Suprapubic skin (tissue), 4 donors: ENCODE data around the gene ARL16. TPM values are rescaled to one million over a fixed set of nuclear protein-coding genes. Genes with fewer than 3 reads are reported as not detected.

Experiments
- DNase-seq, 2 donors: peaks; one replicate each; pipeline ENCODE4 v3.0.0-alpha.2; 2019; ENCODE audit warnings: low spot score in 2 of 2
- H3K27ac ChIP-seq: fragments of 200-600 bp; sonication (generic); one replicate; pipeline ENCODE4 v1.5.1; 2019
- H3K27me3 ChIP-seq: fragments of 200-600 bp; sonication (generic); one replicate; pipeline ENCODE4 v1.5.1; 2019
- H3K36me3 ChIP-seq: fragments of 200-600 bp; sonication (generic); one replicate; pipeline ENCODE4 v1.5.1; 2019
- H3K4me1 ChIP-seq: fragments of 200-600 bp; sonication (generic); one replicate; pipeline ENCODE4 v1.5.1; 2019
- H3K4me3 ChIP-seq: fragments of 200-600 bp; sonication (generic); one replicate; pipeline ENCODE4 v1.5.1; 2019; ENCODE audit warnings: mild to moderate bottlenecking
- H3K9me3 ChIP-seq: fragments of 200-600 bp; sonication (generic); one replicate; pipeline ENCODE4 v1.5.1; 2019
- EP300 ChIP-seq: sonication (generic); formaldehyde crosslinking; IDR thresholded peaks from one replicate; pipeline ENCODE4 v1.6.1; 2017; ENCODE audit warnings: antibody characterized with exemption
- POLR2A ChIP-seq, 2 donors: fragments of 450-650 bp; IDR thresholded peaks; one replicate each; pipeline ENCODE4 v1.6.1; 2017; ENCODE audit warnings: antibody characterized with exemption in 2 of 2, mild to moderate bottlenecking in 2 of 2, moderate library complexity in 2 of 2
- POLR2AphosphoS5 ChIP-seq, 3 donors: sonication (generic); formaldehyde crosslinking; IDR thresholded peaks; one replicate each; pipeline ENCODE4 v1.6.1; 2017; ENCODE audit warnings: antibody characterized with exemption in 3 of 3
- WGBS: methylation state at CpG from one replicate; pipeline ENCODE4 v1.1.5; 2018; 5-methylcytosine and 5-hydroxymethylcytosine counted together
- total RNA-seq, 4 donors: library from RNA; depleted of rRNA; stranded (reverse); fragments of >200 nt; gene quantifications; one replicate each; pipeline ENCODE4 v1.1.0, GENCODE V29; 2016
- TF ChIP-seq, protein P1 (sequence below), 2 donors: fragments of 200-600 bp in 1 of 2; fragments of 450-650 bp in 1 of 2; sonication (generic) in 1 of 2; IDR thresholded peaks; one replicate each; pipeline ENCODE4 v1.5.1; 2016 to 2019; ENCODE audit warnings: antibody characterized with exemption in 2 of 2, mild to moderate bottlenecking in 1 of 2, moderate library complexity in 1 of 2

The ARL16 gene
- total RNA-seq, 4 donors from 2014 or later = 20.2 to 39.4 (median 36.2) TPM

DNA sequence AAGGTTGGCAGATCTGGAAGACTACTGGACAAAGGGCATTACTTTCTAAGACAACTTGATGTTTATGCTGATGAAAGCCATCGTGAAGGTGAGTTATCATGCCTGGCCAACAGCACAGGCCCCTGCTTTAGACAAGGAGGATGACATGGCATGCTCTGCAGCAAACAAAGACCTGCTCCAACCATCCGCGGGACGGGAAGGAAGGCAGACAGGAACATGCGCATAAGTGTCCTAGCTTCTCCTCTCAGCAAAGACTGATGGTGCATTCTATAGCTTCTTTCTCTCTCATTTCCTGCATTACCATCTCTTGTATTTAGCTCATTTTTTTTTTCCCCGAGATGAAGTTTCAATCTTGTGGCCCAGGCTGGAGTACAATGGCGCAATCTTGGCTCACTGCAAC lies 52.1 kb downstream of the ARL16 start:
- WGBS = 90% methylated on average over 6 of the region's 7 CpGs
- Histone ChIP-seq H3K36me3 (peaks cover 34% of the 10 kb centered on the region), H3K27ac (no peak overlapping the region), H3K9me3 (no peaks in the 10 kb centered on the region), H3K4me1 (peaks cover 27% of the 10 kb centered on the region), H3K27me3 (no peaks in the 10 kb centered on the region), H3K4me3 (no peak overlapping the region)
- TF ChIP-seq POLR2AphosphoS5 (IDR thresholded peaks at IDR 0.05) (no peak), POLR2A (IDR thresholded peaks at IDR 0.05) (no peak), EP300 (no peak)
- TF ChIP-seq, protein P1, sequence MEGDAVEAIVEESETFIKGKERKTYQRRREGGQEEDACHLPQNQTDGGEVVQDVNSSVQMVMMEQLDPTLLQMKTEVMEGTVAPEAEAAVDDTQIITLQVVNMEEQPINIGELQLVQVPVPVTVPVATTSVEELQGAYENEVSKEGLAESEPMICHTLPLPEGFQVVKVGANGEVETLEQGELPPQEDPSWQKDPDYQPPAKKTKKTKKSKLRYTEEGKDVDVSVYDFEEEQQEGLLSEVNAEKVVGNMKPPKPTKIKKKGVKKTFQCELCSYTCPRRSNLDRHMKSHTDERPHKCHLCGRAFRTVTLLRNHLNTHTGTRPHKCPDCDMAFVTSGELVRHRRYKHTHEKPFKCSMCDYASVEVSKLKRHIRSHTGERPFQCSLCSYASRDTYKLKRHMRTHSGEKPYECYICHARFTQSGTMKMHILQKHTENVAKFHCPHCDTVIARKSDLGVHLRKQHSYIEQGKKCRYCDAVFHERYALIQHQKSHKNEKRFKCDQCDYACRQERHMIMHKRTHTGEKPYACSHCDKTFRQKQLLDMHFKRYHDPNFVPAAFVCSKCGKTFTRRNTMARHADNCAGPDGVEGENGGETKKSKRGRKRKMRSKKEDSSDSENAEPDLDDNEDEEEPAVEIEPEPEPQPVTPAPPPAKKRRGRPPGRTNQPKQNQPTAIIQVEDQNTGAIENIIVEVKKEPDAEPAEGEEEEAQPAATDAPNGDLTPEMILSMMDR (IDR thresholded peaks at IDR 0.05) = no peak
- no peak for DNase-seq

Other genes starting within 250 kb of the ARL16 start
- 1,000 to 10,000 TPM; 2,659 to 6,485 (median 4,163) TPM for gene ACTG1, start 171.0 kb downstream of the ARL16 start, total RNA-seq
- gene FSCN2, start 155.4 kb downstream of the ARL16 start, total RNA-seq = 1 to 10 TPM in 3 of 4 donors, under 1 TPM in 1; 0.52 to 4.7 (median 3.3) TPM
- gene FAAP100, start 131.4 kb downstream of the ARL16 start, total RNA-seq = 10 to 100 TPM; 33.0 to 44.2 (median 37.7) TPM
- gene NPLOC4, start 46.7 kb downstream of the ARL16 start, total RNA-seq = 100 to 1,000 TPM in 1 of 4 donors, 10 to 100 TPM in 3; 77.1 to 115 (median 91.7) TPM
- gene TSPAN10, start 46.6 kb downstream of the ARL16 start, total RNA-seq = 1 to 10 TPM in 3 of 4 donors, under 1 TPM in 1; 0.99 to 9.2 (median 2.5) TPM
- under 1 TPM in 1 of 4 donors, not detected in 3; 0.53 TPM for gene PDE6G, start 27.3 kb downstream of the ARL16 start, total RNA-seq
- 10 to 100 TPM; 39.6 to 68.1 (median 47.6) TPM for gene OXLD1, start 17.2 kb downstream of the ARL16 start, total RNA-seq
- gene CCDC137, start 17.1 kb downstream of the ARL16 start, total RNA-seq = 10 to 100 TPM; 14.9 to 29.8 (median 24.5) TPM
- 100 to 1,000 TPM in 3 of 4 donors, 10 to 100 TPM in 1; 91.0 to 181 (median 107) TPM for gene HGS, start 214 bp upstream of the ARL16 start, total RNA-seq
- gene MRPL12, start 19.6 kb upstream of the ARL16 start, total RNA-seq = 10 to 100 TPM; 27.6 to 65.7 (median 52.1) TPM
- 10 to 100 TPM; 14.1 to 32.0 (median 16.9) TPM for gene SLC25A10, start 28.5 kb upstream of the ARL16 start, total RNA-seq
- 1 to 10 TPM in 2 of 4 donors, under 1 TPM in 2; 0.52 to 3.8 (median 1.3) TPM for gene GCGR, start 120.4 kb upstream of the ARL16 start, total RNA-seq
- 10 to 100 TPM; 20.3 to 29.3 (median 27.4) TPM for gene MCRIP1, start 149.5 kb upstream of the ARL16 start, total RNA-seq
- 1 to 10 TPM in 1 of 4 donors, not detected in 3; 1.3 TPM for gene PPP1R27, start 151.3 kb upstream of the ARL16 start, total RNA-seq
- 1,000 to 10,000 TPM in 1 of 4 donors, 100 to 1,000 TPM in 3; 521 to 1,041 (median 898) TPM for gene P4HB, start 176.7 kb upstream of the ARL16 start, total RNA-seq
- gene ARHGDIA, start 187.5 kb upstream of the ARL16 start, total RNA-seq = 100 to 1,000 TPM; 157 to 202 (median 180) TPM
- gene ALYREF, start 207.8 kb upstream of the ARL16 start, total RNA-seq = 100 to 1,000 TPM in 2 of 4 donors, 10 to 100 TPM in 2; 43.0 to 110 (median 96.3) TPM
- 100 to 1,000 TPM in 3 of 4 donors, 10 to 100 TPM in 1; 73.7 to 135 (median 121) TPM for gene ANAPC11, start 207.9 kb upstream of the ARL16 start, total RNA-seq
- gene NPB, start 218.4 kb upstream of the ARL16 start, total RNA-seq = under 1 TPM in 1 of 4 donors, not detected in 3; 0.40 TPM
- 10 to 100 TPM; 23.7 to 34.2 (median 30.4) TPM for gene PCYT2, start 227.6 kb upstream of the ARL16 start, total RNA-seq
- 10 to 100 TPM; 30.7 to 52.4 (median 38.9) TPM for gene SIRT7, start 234.4 kb upstream of the ARL16 start, total RNA-seq
- 10 to 100 TPM; 17.1 to 21.1 (median 19.0) TPM for gene MAFG, start 243.9 kb upstream of the ARL16 start, total RNA-seq